DMS53 treated with DMSO at 0.1 percent for 48 hours (cell line): ENCODE results near the gene AP5Z1.

Experiments used
- DNase-seq: peaks from one replicate; lab custom pipeline; 2025; ENCODE audit not compliant: unreplicated experiment; lab: John Stamatoyannopoulos, UW

Gene AP5Z1

GRCh38 chr7:4837803-4838625 is 62.6 kb downstream of the AP5Z1 start:
- DNase-seq: no peak

- DNase-seq: no peak
Observed at GRCh38 chr7:4838626-4839334, 63.4 kb downstream of the AP5Z1 start.

GRCh38 chr7:4840079-4840501 is 64.7 kb downstream of the AP5Z1 start:
- no peak for DNase-seq
